Skeletal muscle cell (primary cell): ENCODE results near the gene UBAP1.
"Not testable (repeated sequence)": the region's sequence is repeated elsewhere in the genome, so short reads cannot be mapped to it uniquely, and the experiment has no call there.

Source experiments
- DNase-seq: peaks from one replicate; pipeline ENCODE4 v3.0.0-alpha.2; 2010; ENCODE audit warnings: low read depth
- H3K4me3 ChIP-seq: 2 replicates; pipeline ENCODE4 v1.5.1; 2011; ENCODE audit warnings: low read depth, mild to moderate bottlenecking, control low read depth, low read length, moderate library complexity

Gene UBAP1

GRCh38 chr9:34217015-34217414, 38.2 kb downstream of the UBAP1 start:
- DNase-seq, result not testable (repeated sequence)

GRCh38 chr9:34218446-34218845, 39.6 kb downstream of the UBAP1 start:
- no peak for DNase-seq
- no peak overlapping the region for H3K4me3 ChIP-seq

More at GRCh38 chr9:34217015-34217414, 38.2 kb downstream of the UBAP1 start:
- H3K4me3 ChIP-seq, result not testable (repeated sequence)

- H3K4me3 ChIP-seq, result no peak overlapping the region
- DNase-seq, result no peak
Observed at GRCh38 chr9:34219421-34219820, 40.6 kb downstream of the UBAP1 start.

DNA sequence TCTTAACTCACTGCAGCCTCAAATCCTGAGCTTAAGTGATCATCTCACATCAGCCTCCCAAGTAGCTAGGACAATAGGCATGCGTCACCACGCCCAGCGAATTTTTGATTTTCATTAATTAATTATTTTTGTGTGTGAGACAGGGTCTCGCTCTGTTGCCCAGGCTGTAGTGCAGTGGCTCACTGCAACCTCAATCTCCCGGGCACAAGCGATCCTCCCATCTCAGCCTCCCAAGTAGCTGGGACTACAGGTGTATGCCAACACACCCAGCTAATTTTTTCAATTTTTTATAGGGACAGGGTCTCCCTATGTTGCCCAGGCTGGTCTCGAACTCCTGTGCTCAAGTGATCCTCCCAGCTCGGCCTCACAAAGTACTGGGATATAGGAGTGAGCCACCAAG, 41.4 kb downstream of the UBAP1 start:
- H3K4me3 ChIP-seq, result no peak overlapping the region

GRCh38 chr9:34224349-34224748, 45.5 kb downstream of the UBAP1 start:
- DNase-seq, result no peak
- no peak overlapping the region for H3K4me3 ChIP-seq

More for the DNA sequence above, 41.4 kb downstream of the UBAP1 start:
- DNase-seq, result no peak

- DNase-seq, H3K4me3 ChIP-seq: not testable (repeated sequence)
Observed at GRCh38 chr9:34226144-34226760, 47.4 kb downstream of the UBAP1 start.

DNA sequence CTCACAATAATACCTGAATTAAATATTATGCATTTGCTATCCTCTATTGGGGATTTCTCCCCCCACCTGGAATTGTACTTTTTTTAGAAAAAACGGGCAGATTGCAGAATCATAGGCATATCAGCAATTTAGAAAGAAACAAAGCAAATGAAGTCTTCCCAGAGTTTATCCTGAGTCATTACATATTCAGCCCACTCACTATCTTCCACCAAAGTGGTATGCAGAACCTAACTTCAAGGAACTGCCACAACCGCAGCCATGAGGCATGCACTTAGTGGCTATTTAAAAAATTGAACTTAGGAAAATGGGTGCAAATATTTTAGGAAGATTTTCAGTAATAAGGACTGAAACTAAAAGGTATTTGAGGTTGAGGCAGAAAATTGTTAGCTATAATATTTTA, 48.6 kb downstream of the UBAP1 start:
- no peak overlapping the region for H3K4me3 ChIP-seq
- no peak for DNase-seq

GRCh38 chr9:34230556-34230955, 51.7 kb downstream of the UBAP1 start:
- DNase-seq, result no peak
- no peak overlapping the region for H3K4me3 ChIP-seq

DNA sequence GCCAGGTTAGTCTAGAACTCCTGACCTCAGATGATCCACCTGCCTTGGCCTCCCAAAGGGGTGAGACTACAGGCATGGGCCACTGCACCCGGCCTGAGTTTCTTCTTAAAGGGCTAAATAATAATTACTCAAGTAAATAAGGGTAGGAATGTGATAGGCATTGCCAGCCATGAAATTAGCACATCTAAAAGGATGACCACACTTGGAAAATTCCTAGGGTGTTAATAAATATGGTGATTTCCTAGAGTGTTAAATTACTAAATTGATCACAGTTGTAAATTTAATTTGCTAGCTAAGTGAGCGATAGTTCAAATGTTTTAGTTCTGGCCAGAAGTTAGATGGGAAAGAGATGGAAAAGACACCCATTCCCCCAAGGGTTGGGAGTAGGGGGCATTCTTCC, 53.4 kb downstream of the UBAP1 start:
- H3K4me3 ChIP-seq, result no peak overlapping the region
- DNase-seq, result no peak

GRCh38 chr9:34233672-34234071, 54.8 kb downstream of the UBAP1 start:
- no peak overlapping the region for H3K4me3 ChIP-seq
- no peak for DNase-seq

GRCh38 chr9:34237836-34238235, 59.0 kb downstream of the UBAP1 start:
- no peak for DNase-seq
- H3K4me3 ChIP-seq, result no peak overlapping the region

DNA sequence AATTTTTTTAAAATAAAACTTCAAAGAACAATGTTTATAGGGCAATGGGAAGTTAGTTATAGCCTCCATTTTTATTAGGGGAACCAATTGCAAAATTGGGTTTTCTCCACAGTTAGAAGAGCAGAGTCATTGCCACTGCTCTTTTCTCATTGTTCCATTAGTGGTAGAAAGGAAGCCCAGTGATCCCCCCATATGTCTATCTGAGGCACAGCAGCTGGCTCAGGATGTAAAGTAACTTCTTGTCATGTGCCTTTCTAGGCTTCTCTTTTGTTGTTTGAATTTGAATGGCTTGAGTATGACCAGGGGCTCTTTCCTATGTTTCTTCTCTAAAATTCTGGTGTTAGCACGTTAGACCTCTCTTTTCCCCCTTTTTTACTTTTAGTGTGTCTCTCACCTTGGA, 61.2 kb downstream of the UBAP1 start:
- DNase-seq, result no peak
- H3K4me3 ChIP-seq, result no peak overlapping the region

DNA sequence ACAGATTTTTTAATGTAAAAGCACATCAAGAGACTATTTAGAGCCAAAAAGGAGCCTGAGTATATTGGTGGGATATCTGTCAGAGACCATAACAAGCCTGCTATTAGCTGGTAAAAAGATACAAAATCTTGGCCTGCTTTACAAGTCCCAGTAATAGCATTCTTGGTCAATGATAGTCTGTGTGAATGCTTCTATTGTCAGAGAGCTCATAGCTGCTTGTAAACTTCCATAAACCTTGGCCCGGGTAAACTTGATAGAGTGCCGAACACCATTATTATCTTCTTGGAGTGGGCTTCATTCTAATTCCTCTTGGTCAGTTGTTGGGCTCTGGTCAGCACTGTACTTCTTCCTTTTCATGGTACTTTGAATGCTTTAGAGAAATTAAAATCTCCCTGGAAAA, 64.0 kb downstream of the UBAP1 start:
- DNase-seq, result no peak
- H3K4me3 ChIP-seq, result no peak overlapping the region

DNA sequence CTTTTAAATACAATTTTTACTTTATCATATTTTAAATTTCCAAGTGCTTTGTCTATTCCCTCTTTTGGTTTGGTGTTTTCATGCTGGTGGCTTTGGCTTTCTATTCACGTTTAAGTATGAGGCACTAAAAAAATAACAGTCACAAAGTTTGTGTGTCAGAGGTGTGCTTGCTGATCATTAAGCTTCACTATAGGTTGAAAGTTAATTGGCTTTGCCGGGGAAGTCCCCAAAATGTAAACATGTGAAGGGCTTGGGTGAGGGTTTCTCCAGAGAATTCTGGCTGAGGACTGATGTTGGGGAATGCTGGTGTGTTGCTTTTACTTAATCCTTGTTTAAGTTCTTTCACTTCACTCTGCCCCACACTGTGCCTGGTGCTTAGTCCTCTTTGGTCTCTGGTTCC, 66.4 kb downstream of the UBAP1 start:
- H3K4me3 ChIP-seq, DNase-seq: not testable (repeated sequence)

DNA sequence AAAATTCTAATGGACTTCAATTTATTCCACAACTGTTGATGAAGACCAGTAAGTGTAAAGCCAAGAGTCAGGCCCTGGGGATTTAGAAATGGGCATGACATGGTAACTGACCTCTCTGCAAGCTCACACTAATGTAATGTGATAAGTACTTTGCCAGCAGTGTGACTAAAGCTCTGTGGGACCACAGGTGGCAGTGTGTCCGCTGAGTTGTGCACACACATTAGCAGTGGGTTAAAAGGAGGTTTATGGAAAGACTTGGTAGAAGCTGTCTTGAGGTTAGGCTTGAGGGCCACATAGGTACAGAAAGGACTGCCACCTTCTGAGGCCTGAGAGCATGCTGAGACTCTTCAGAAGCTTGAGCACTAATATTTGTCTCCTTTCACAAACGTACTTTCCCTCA, 67.6 kb downstream of the UBAP1 start:
- DNase-seq, result no peak

DNA sequence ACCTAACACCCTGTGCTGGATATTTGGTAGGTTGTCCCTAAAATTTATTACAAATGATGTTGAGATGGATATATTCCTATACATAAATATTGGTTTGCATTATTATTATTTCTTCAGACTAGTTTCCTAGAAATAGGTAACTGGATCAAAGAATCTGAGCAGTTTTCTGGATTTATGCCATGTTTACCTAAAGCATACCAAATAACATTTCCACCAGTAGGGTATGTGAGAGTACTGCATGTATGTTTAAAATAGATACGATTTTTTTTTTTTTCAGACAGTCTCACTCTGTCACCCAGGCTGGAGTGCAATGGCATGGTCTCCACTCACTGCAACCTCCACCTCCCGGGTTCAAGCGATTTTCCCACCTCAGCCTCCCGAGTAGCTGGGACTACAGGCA, 68.9 kb downstream of the UBAP1 start:
- not testable (repeated sequence) for DNase-seq, H3K4me3 ChIP-seq

More for the DNA sequence above, 67.6 kb downstream of the UBAP1 start:
- H3K4me3 ChIP-seq, result no peak overlapping the region

DNA sequence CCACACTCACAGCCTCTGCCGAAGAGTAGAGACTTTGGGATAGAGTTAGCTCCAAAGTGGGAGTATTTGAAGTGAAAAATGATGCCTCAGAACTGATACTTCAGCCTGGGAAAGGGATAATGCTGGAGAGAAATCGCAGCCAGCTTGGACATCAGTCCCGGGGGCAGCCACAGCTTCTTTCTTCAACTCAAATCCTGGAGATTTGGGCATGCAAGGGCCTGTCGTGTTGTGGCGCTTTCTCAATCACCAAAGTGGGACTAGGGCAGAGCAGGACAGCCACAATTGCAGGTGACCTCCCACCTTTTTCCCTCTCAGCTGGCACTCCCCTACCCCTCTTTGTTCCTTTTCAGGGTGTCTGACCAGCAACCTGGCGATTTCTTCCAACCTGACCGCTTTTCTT, 70.4 kb downstream of the UBAP1 start:
- no peak overlapping the region for H3K4me3 ChIP-seq
- DNase-seq, result no peak

DNA sequence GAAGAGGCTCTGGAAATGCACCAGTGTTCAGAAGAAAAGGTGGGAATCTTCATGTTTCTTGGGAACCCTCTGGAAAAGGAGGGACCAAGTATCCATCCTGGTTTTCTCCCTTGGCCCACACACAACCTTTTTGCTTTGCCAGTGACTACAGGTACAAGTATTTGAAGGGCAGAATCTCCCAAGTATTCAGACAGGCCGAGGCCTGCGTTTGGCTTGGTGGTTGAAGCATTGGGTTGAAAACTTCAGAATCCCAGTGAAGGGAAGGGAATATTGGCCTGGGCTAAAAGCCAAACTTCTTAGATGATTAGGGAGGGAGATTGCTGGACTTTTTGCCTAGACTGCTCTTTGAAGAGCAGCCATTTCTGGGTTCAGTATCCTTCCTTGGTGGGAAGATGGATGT, 71.9 kb downstream of the UBAP1 start:
- no peak overlapping the region for H3K4me3 ChIP-seq
- DNase-seq, result no peak

- peak; percentile 61 for DNase-seq
- H3K4me3 ChIP-seq, result no peak overlapping the region
Observed at GRCh38 chr9:34252016-34252415, 73.2 kb downstream of the UBAP1 start.

DNA sequence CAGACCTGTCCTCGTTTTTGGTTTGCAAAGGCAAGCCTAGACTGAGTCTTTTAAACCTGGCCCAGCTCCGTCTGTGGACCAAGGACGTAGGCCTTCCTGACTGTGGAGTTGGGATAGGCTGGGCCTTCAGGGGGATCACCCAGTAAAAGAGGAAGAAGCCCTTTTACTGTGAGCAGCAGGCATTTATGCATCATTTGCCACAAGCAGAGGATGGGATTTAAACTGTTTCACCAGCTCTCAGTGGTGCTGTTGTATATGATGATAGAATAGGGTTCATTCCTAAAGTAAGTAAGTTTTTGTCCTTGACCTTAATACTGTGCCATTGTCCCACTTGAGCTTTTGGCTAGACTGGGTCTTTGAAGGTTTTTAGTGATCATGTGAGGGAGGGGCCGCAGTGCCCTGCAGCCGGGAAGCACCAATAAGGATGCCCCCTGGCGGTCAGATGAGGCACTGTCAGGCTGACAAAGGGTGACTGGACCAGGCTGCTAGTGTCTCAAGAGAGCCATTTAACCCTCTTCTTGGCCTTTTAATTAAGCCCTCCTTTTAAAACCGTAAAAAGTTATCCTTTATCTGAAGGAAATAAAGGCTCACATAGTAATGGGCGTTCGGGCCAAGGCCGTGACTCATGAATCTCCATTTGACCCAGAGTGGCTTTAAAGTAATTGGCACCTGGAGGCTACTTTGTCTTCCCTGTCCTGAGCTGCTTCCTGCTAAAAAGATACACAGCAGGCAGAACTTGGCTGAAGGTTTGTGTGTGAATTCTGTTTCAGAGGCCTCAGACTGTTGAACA, 74.0 kb downstream of the UBAP1 start:
- no peak for DNase-seq
- no peak overlapping the region for H3K4me3 ChIP-seq

DNA sequence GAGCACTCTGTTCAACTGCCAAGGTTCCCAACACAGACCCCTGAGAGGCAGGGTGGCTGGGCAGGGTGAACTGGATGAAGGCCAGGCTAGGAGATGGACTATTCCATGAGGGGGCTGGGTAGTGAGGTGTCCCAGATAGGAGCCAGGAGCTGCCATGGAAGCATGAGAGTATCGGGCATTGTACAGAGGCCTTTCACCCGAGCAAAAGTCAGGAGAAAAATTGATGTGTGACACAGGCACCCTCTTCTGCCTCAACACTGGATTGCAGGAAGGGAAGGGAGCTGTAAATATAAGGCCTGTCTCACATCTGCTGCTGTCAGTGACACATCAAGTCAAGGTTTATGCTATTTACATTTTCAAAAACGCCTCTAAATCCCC, 74.6 kb downstream of the UBAP1 start:
- H3K4me3 ChIP-seq, result no peak overlapping the region
- no peak for DNase-seq
